ENCODE measurements around the gene ATCAY. TPM values are rescaled to one million over a fixed set of nuclear protein-coding genes. Genes with fewer than 3 reads are reported as not detected.

Gene ATCAY
- total RNA-seq (not detected), total RNA-seq (0 to 0.23 (median 0) reads per million in 172 experiments)
- not detected for polyA plus RNA-seq (2013, experiment 1 of 2)
- not detected for polyA plus RNA-seq (2013, experiment 2 of 2)

GRCh38 chr19:3880471-3881271 is at the start of gene ATCAY:
Gene ATCAY, plus strand, starts transcription at chr19:3880685. Its CDS starts 5,083 bp downstream, at chr19:3885768.
- intact Hi-C loops (cut with DNase I, micrococcal nuclease) = no loop called here
- no peak within 1 kb of the TSS for H3K27ac ChIP-seq (ENCODE audit: low read depth in 1 of 2, low read length in 2 of 2)
- CTCF ChIA-PET = no interaction called here

GRCh38 chr19:3831601-3832000 is 48.9 kb upstream of the ATCAY start:
- no peaks in the 10 kb centered on the region for H3K27me3 ChIP-seq (ENCODE audit: control insufficient read depth in 1 of 2, insufficient read depth in 2 of 2, low read length in 2 of 2)
- Mint-ChIP-seq H3K4me3 (no peak overlapping the region), H3K9me3 (no peaks in the 10 kb centered on the region), H3K27me3 (no peaks in the 10 kb centered on the region), H3K27ac (no peak overlapping the region), H3K36me3 (ENCODE audit: low read depth) (no peaks in the 10 kb centered on the region), H3K4me1 (ENCODE audit: low read depth) (no peaks in the 10 kb centered on the region)
- no peak for ATAC-seq (ENCODE audit: poor library complexity)
- no peak overlapping the region for H3K4me3 ChIP-seq (ENCODE audit: low read length)
- CTCF ChIA-PET = no interaction called here
- H3K36me3 ChIP-seq (ENCODE audit: insufficient read depth, low read length) = no peaks in the 10 kb centered on the region
- H3K27ac ChIP-seq (ENCODE audit: low read depth in 1 of 2, low read length in 2 of 2) = no peak overlapping the region
- DNase-seq = no peak
- TF ChIP-seq, protein P1, sequence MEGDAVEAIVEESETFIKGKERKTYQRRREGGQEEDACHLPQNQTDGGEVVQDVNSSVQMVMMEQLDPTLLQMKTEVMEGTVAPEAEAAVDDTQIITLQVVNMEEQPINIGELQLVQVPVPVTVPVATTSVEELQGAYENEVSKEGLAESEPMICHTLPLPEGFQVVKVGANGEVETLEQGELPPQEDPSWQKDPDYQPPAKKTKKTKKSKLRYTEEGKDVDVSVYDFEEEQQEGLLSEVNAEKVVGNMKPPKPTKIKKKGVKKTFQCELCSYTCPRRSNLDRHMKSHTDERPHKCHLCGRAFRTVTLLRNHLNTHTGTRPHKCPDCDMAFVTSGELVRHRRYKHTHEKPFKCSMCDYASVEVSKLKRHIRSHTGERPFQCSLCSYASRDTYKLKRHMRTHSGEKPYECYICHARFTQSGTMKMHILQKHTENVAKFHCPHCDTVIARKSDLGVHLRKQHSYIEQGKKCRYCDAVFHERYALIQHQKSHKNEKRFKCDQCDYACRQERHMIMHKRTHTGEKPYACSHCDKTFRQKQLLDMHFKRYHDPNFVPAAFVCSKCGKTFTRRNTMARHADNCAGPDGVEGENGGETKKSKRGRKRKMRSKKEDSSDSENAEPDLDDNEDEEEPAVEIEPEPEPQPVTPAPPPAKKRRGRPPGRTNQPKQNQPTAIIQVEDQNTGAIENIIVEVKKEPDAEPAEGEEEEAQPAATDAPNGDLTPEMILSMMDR (IDR thresholded peaks at IDR 0.05) = no peak
- intact Hi-C loops (cut with DNase I, micrococcal nuclease) = no loop called here
- POLR2A ChIA-PET = interaction anchor here (1.2 kb wide), 1 partner anchor 19 kb away, joined by 4 read pairs; no protein-coding TSS in a partner anchor
- peaks cover 3% of the 10 kb centered on the region for H3K4me1 ChIP-seq (ENCODE audit: insufficient read depth, low read length)
- H3K9me3 ChIP-seq (ENCODE audit: control insufficient read depth in 1 of 2, insufficient read depth in 1 of 2, low read length in 2 of 2) = no peaks in the 10 kb centered on the region

More at GRCh38 chr19:3880471-3881271, at the start of gene ATCAY:
- ATAC-seq (ENCODE audit: poor library complexity) (no peak), DNase-seq (no peak)
- TF ChIP-seq, protein P1 (IDR thresholded peaks at IDR 0.05) = no peak
- H3K4me1 Mint-ChIP-seq (ENCODE audit: low read depth) = peaks cover 7% of the 10 kb centered on the region
- no peak within 1 kb of the TSS for H3K27ac Mint-ChIP-seq
- Histone ChIP-seq H3K36me3 (ENCODE audit: insufficient read depth, low read length) (no peaks in the 10 kb centered on the region), H3K27me3 (ENCODE audit: control insufficient read depth in 1 of 2, insufficient read depth in 2 of 2, low read length in 2 of 2) (peaks cover 39 to 63% of the 10 kb centered on the region in 2 experiments), H3K4me1 (ENCODE audit: insufficient read depth, low read length) (peaks cover 15% of the 10 kb centered on the region), H3K9me3 (ENCODE audit: control insufficient read depth in 1 of 2, insufficient read depth in 1 of 2, low read length in 2 of 2) (peaks cover 0 to 12% of the 10 kb centered on the region in 2 experiments), H3K4me3 (ENCODE audit: low read length) (no peak within 1 kb of the TSS)
- POLR2A ChIA-PET = interaction anchor here (0.6 kb wide), 1 partner anchor 189 kb away, joined by 3 read pairs; no protein-coding TSS in a partner anchor
- H3K9me3 Mint-ChIP-seq = no peaks in the 10 kb centered on the region
- no peak within 1 kb of the TSS for H3K4me3 Mint-ChIP-seq
- H3K36me3 Mint-ChIP-seq (ENCODE audit: low read depth) = no peaks in the 10 kb centered on the region
- peaks cover 66% of the 10 kb centered on the region for H3K27me3 Mint-ChIP-seq

GRCh38 chr19:3832001-3832400 is 48.5 kb upstream of the ATCAY start:
- TF ChIP-seq, protein P1 (IDR thresholded peaks at IDR 0.05) = no peak
- Histone ChIP-seq H3K4me1 (ENCODE audit: insufficient read depth, low read length) (peaks cover 3% of the 10 kb centered on the region), H3K9me3 (ENCODE audit: control insufficient read depth in 1 of 2, insufficient read depth in 1 of 2, low read length in 2 of 2) (no peaks in the 10 kb centered on the region), H3K27ac (ENCODE audit: low read depth in 1 of 2, low read length in 2 of 2) (no peak overlapping the region), H3K36me3 (ENCODE audit: insufficient read depth, low read length) (no peaks in the 10 kb centered on the region), H3K27me3 (ENCODE audit: control insufficient read depth in 1 of 2, insufficient read depth in 2 of 2, low read length in 2 of 2) (no peaks in the 10 kb centered on the region), H3K4me3 (ENCODE audit: low read length) (no peak overlapping the region)
- Mint-ChIP-seq H3K4me3 (no peak overlapping the region), H3K9me3 (no peaks in the 10 kb centered on the region), H3K36me3 (ENCODE audit: low read depth) (no peaks in the 10 kb centered on the region), H3K27me3 (no peaks in the 10 kb centered on the region), H3K4me1 (ENCODE audit: low read depth) (no peaks in the 10 kb centered on the region), H3K27ac (no peak overlapping the region)
- DNase-seq (no peak), ATAC-seq (ENCODE audit: poor library complexity) (no peak)
- intact Hi-C loops (cut with DNase I, micrococcal nuclease) = no loop called here
- ChIA-PET POLR2A (interaction anchor here (1.2 kb wide), 1 partner anchor 20 kb away, joined by 4 read pairs; no protein-coding TSS in a partner anchor), CTCF (no interaction called here)
